GM21447 (cell line): ENCODE measurements around the gene BANK1.

Experiments
- ATAC-seq: cut with Tn5 transposase; IDR thresholded peaks from one replicate; pipeline ENCODE4 v1.9.1; 2021; ENCODE audit not compliant: unreplicated experiment

The BANK1 gene

DNA sequence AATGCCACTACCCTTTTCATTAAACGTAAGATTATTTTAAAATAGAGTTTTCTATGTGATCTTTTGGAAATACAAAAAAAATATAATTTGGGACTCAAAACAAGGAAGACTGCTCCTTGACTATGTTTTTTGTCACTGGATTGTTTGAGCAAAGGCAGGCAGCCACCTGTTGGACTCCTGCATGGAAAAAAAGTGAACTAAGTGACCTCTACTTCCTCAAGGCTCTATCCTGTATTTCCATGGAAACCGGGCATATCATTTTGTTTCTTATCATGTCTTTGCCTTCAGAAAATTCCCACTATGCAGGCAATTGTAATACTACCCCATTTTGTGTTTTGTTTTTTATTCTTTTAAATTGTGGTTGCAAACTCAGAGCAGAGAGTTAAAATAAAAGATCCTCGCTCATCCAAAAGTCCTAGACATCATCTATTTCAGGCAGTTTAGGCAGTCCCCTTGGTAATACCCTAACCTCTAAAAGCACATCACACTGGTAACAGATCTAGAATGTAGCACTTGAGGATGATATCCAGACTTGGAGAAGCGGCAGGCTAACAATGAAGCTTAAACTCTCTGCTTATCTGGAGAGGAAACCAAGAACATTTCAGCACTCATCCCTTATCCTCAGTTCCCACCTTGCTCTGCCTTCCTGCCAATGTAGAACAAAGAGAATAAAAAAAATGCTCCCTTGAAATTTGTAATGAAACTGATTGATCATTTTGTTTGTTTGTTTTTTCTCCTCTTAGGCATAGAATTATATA is 165.7 kb downstream of the BANK1 start:
- no peak for ATAC-seq

GRCh38 chr4:101958547-101958946 is 168.0 kb downstream of the BANK1 start:
- no peak for ATAC-seq

- no peak for ATAC-seq
Measured at GRCh38 chr4:101960431-101960830, 169.9 kb downstream of the BANK1 start.

DNA sequence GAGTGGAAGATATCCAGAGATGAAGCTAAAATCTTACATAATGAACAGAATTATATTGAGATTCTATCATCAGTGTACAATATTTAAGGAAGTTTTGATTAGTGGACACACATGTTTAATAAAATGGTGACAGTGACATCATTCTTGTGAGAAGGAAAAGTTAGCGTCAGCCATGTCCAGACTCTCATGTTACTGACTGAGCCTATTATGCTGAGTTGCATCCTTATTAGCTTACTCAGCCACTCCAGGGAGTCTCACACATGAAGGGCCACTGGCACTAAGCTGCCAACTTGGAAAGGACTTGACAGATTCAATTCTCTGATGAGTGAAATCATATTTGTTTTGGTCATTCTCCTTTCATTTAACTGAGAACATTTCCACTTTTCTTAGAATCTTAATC is 170.6 kb downstream of the BANK1 start:
- ATAC-seq = no peak

DNA sequence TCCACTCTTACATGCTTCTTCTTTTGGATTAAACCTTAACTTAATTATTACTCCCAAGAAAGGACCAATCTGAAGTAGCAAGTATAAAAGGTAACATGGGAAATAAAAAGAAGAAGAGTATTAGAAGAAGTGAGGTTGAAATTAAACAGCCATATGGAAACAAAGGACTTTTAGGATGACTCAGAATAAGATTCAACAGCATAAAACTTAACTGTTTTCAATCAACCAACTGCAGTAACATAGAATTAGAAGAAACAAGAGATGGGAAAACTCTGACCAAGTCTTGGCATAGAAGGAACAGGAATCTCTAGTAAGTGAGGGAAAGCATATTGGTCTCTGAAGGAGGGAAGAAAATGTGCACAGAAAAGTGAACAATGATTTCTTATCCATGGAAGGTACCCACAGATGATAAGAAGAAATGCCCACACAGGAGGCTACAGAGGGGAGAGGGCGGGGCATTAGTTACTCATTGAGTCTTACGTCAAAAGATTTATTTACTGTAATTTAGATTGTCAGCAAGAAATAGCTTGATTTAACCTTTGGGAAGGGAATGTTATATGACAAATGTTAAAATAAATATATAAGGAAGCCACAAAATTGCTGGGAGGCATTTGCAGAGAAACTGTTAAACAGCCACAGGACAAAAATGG is 177.3 kb downstream of the BANK1 start:
- no peak for ATAC-seq

GRCh38 chr4:101968364-101968763 is 177.8 kb downstream of the BANK1 start:
- ATAC-seq = no peak

DNA sequence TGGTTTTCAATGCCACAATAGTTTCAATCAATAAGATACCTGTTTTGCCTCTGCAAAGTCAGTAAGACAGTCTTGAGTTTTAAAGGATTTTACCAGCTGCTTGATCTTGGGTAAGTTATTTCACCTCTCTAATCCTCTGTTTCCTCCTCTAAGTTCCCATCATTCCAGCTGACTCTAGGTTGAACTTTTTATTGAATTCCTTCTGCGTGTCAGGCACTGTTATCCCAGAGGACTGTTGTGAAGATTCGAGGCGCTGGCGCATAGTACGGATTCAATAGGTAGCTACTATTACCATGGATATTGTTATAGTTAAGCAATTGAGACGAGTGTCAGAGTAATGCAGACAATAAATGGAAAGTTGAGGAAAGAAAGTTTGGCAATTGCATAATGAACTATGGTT is 179.4 kb downstream of the BANK1 start:
- no peak for ATAC-seq

DNA sequence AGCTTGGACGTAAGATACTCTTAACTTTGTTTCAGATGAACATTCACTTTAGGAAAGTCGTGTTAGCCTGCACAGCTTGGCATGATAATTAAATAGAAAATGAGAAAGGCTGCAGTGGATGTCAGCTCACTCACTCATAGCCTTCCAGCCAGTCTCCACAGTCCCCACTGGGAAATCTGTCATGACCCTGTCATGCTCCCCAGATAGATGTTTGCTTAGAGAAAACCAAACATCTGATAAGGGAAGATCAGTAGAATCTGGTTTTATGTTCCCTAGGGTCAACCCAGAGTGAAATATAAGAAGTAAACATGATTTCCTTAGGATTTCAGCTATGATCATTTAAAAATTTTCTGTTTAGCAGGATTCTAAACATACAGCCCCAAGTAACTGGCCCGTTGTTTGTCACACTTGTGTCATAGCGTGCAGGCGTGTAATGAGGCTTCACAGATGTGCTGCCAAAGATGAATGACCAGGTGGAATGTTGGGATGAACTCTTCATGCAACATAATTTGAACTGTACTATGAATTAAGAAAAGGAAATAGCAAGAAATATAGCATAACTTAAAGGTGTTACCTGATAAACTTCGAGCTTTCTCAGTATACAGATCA is 180.1 kb downstream of the BANK1 start:
- ATAC-seq = no peak

DNA sequence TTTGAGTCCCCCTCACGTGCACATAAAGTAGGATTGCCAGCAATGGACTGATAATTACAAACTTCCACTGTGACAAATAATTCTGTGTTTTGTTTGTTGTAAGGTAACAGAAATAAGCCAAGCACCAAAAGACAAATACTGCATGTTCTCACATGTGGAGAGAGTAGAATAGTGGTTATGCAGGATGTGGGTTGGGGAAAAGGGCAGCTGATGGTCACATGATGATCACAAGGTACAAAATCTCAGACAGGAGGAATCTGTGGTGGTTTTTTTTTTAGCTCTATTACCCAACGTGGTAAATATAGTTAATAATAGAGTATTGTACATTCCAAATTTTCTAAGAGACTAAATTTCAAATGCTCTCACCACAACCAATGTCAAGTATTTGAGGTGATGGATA is 182.3 kb downstream of the BANK1 start:
- ATAC-seq = no peak

DNA sequence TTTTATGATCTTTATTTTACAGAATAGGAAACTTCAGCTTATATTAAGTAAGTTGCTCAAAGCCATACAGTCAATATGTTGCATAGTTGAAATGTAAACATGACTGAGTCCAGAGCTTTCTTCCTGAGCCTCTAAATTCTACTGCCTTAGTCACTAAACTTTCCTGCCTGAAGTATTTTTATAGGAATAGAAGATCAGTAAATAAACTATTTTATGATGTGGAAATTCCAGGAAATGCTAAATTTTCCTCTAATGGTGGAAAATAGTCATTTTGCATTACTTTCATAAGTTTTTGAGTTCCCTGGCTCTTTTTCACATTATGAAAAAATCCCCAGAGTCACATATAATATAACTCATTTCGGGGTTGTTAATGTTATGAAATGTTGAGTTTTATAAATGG is 182.8 kb downstream of the BANK1 start:
- no peak for ATAC-seq

DNA sequence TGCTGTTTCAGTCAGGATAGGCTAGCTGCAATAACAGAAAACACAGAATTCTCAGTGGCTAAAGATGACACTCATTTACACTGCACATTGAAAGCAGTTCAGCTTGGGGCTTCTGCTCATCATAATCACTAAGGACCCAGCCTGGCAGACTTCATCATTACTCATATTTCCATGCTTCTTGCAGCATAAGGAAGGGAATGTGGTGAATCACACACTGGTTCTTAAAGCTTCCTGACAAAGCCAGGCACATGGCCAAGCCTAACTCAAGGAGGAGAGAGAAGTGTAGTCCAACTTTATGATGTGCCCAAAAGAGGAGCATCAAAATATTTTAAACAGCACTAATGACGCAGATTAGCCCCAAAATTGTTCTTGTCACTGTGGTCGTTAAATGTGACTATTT is 186.5 kb downstream of the BANK1 start:
- ATAC-seq = no peak

- no peak for ATAC-seq
Measured at GRCh38 chr4:101981756-101982155, 191.2 kb downstream of the BANK1 start.

DNA sequence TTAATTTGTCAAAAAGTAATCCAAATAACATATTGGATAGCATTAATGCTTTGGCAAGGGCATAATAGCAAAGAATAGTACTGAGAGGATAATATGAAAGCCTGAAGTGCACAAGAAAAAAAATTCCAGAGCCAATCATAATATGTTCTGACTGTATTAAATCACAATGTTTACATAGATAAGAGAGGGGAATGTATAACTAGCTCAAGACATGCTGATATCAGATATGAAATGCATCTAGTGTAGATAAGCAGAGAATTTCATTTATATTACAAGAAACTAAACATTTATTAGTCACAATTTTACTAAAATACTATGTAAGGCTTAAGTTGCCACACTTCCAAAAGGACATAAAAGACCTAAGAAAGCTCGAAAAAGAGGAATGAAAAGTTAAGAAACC is 193.3 kb downstream of the BANK1 start:
- no peak for ATAC-seq

GRCh38 chr4:101987623-101988243 is 197.2 kb downstream of the BANK1 start:
- peak; percentile 93 for ATAC-seq

DNA sequence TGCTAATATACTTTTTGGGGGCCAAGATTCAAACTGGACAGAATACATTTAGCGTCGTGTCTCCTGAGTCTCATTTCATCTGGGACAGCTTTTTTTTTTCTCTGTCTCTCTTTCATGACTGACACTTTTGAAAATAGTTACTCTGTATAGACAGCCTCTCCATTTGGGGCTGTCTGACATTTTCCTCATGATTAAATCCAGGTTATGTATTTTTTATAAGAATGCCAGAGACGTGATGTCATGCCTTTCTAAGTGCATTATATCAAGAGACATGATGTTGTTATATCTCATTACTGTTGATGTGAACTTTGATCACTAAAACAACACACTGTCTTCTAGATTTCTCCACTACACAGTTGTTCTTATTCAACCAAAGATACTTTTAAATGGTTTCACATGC is 199.0 kb downstream of the BANK1 start:
- no peak for ATAC-seq

- no peak for ATAC-seq
Measured at GRCh38 chr4:101992446-101992845, 201.9 kb downstream of the BANK1 start.

DNA sequence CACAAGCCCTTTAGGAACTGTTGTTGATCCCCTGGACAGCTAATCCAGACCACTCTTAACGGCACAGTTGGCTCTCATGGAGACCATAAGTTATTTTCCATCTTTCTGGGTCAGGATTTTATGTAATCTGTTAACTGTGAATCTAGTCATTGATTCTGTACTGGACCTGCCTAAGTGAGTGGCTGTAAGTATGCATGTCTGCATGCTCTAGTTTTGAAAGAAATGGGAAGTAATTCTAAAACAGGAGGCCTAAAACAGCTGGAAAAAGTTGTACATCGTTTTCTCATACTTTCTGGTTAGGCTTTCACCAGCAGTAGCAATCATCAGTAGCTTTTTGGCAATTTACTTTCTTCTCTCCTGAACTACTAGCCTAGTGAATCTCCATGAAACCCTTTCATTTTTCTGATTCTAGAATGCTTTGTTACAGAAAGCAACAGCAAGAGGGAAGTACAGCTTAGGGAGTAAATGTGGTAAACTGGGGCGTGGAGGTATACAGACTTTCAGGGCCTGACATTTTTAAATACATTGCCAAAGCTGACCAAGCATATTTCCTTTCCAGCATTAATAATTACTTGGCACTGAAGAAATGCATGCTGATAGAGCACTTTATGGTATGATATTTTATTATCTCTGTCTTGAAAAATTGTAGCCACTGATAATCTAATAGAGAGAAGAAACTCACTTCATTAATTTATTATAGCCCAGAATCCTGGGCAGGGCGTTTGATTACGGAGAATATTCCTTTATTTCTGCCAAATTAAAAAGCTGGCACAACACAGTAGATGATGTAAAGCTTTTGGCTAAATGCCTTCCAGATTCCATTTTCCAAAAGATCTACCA is 202.7 kb downstream of the BANK1 start:
- ATAC-seq = no peak

DNA sequence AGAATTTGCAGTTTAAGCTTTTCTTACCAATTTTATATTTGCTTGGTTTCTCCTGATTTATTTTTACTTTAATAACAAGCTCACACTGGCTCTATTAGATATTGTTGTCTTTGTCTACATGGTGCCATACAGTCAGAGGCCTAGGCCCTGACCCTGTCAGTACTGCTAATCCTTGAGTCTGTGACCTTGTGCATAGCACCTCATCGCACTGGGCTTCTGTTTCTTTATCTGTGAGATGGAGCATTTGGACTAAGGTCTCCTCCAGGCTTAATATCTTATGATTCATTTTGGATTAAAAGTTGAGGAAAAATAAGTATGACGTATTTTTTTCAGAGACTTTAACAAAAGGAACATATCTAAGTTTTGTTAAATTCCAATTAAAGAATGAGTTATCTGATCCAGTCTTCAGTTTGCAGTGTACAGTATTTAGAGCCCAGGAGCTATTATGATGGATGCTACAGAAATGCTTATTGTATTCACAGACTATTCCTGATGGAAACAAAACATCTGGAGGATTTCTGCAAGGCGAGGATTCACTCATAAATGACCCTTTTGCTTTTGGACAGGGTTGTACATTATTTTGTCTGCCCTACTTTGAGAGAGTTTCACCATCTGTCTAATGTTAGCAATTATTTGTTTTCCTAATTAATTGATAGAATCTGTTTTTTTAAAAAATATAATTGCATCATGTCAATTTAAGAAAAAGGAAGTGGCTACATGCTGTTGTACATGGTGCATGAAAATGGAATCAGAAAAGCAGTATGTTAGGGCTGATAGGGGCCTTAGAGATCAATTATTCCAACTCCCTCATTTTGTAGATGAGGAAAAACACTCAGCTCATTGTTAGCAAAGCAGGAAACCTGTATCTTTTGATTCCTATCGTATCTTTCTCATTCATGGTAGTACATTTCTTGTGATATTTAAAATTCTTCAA is 203.6 kb downstream of the BANK1 start:
- no peak for ATAC-seq

- ATAC-seq = peak; percentile 89
Measured at GRCh38 chr4:102007959-102008425, 217.5 kb downstream of the BANK1 start.

DNA sequence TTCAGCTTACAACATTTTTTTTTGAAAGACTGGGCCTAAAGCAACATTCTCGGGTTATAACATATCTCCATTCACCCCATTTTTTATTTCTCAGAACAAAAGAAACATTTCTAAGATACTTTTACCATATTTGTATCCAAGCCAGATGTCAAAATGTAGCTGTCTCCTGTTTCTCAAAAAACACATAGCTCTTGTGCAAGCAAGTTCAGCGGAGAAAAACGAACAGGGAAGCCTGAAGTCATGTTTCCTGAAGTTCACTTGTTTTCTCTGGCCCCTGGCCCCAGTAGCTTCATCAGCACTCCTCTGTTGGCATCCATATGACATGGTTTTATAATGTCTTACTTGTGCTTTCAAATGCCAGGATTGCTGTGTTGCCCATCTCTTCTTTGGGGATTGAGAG is 218.2 kb downstream of the BANK1 start:
- no peak for ATAC-seq
